CD14-positive monocyte (primary cell): Measurements from ENCODE around the gene APOO. TPM values are rescaled to one million over a fixed set of nuclear protein-coding genes. Genes with fewer than 3 reads are reported as not detected.
"Not testable (repeated sequence)": the region's sequence is repeated elsewhere in the genome, so short reads cannot be mapped to it uniquely, and the experiment has no call there.

Source experiments
- DNase-seq, 3 donors: peaks; one replicate each; pipeline ENCODE4 v3.0.0-alpha.2; 2011 to 2022
- H2AFZ ChIP-seq: 2 replicates; pipeline ENCODE4 v1.6.0; 2012; ENCODE audit warnings: mild to moderate bottlenecking, low read depth, low read length, inconsistent platforms; ENCODE audit not compliant: insufficient read depth, poor library complexity, severe bottlenecking
- H3K27ac ChIP-seq, 2 donors: 1 replicate in 1 of 2; 2 replicates in 1 of 2; pipeline ENCODE4 v1.5.1; 2012 to 2013; ENCODE audit warnings: low read length in 2 of 2, control low read depth in 1 of 2, inconsistent platforms in 1 of 2, low read depth in 1 of 2, mild to moderate bottlenecking in 1 of 2
- H3K27me3 ChIP-seq, 2 donors: one replicate each; pipeline versions ENCODE4 v1.6.0 to v1.6.1; 2011 to 2013; ENCODE audit warnings: low read length in 2 of 2; ENCODE audit not compliant: control insufficient read depth in 2 of 2, insufficient read depth in 2 of 2
- H3K36me3 ChIP-seq, 2 donors: replicated peaks in 1 of 2; 1 replicate in 1 of 2; 2 replicates in 1 of 2; pipeline versions ENCODE4 v1.5.1 to v1.6.1; 2012 to 2013; ENCODE audit warnings: low read length in 2 of 2, control low read depth in 1 of 2, inconsistent platforms in 1 of 2, mild to moderate bottlenecking in 1 of 2; ENCODE audit not compliant: insufficient read depth in 2 of 2, control insufficient read depth in 1 of 2
- H3K4me1 ChIP-seq, 2 donors: 1 replicate in 1 of 2; 2 replicates in 1 of 2; pipeline versions ENCODE4 v1.5.1 to v1.6.1; 2012 to 2013; ENCODE audit warnings: low read length in 2 of 2, control low read depth in 1 of 2, inconsistent platforms in 1 of 2, mild to moderate bottlenecking in 1 of 2, moderate library complexity in 1 of 2; ENCODE audit not compliant: insufficient read depth in 2 of 2, control insufficient read depth in 1 of 2
- H3K4me2 ChIP-seq: replicated peaks from 2 replicates; pipeline ENCODE3; 2012; ENCODE audit warnings: low read length, moderate library complexity, mild to moderate bottlenecking; ENCODE audit not compliant: poor library complexity, severe bottlenecking; ENCODE audit errors: extremely low read depth
- H3K4me3 ChIP-seq, 3 experiments: fragments of 200-600 bp in 1 of 3; sonication (generic) in 1 of 3; replicated peaks in 1 of 3; 1 replicate in 2 of 3; 2 replicates in 1 of 3; pipeline ENCODE4 v1.5.1; 2011 to 2013; ENCODE audit warnings: low read length in 3 of 3, mild to moderate bottlenecking in 3 of 3, control low read depth in 2 of 3, low read depth in 2 of 3, inconsistent platforms in 1 of 3, moderate library complexity in 1 of 3
- H3K79me2 ChIP-seq: 2 replicates; pipeline ENCODE4 v1.6.0; 2012; ENCODE audit warnings: mild to moderate bottlenecking, control low read depth, inconsistent platforms, low read length, moderate library complexity; ENCODE audit not compliant: insufficient read depth
- H3K9ac ChIP-seq: 2 replicates; pipeline ENCODE4 v1.6.0; 2017; ENCODE audit warnings: low read length, mild to moderate bottlenecking; ENCODE audit not compliant: insufficient read depth, poor library complexity, severe bottlenecking
- H3K9me3 ChIP-seq, 2 donors: replicated peaks in 1 of 2; 1 replicate in 1 of 2; 2 replicates in 1 of 2; pipeline versions ENCODE4 v1.5.1 to v1.6.1; 2012 to 2013; ENCODE audit warnings: low read length in 2 of 2, control low read depth in 1 of 2; ENCODE audit not compliant: control insufficient read depth in 1 of 2, insufficient read depth in 1 of 2
- H4K20me1 ChIP-seq: 2 replicates; pipeline ENCODE4 v1.6.0; 2012; ENCODE audit warnings: mild to moderate bottlenecking, low read length, control low read depth, moderate library complexity; ENCODE audit not compliant: insufficient read depth
- H3K27ac Mint-ChIP-seq, 7 donors: one replicate each; pipeline ENCODE4 v1.8.0; 2020; ENCODE audit warnings: mild to moderate bottlenecking in 7 of 7, mixed read lengths in 7 of 7, moderate library complexity in 6 of 7, inconsistent platforms in 2 of 7
- H3K27me3 Mint-ChIP-seq, 3 donors: one replicate each; pipeline ENCODE4 v1.8.0; 2021 to 2022; ENCODE audit warnings: low read depth in 3 of 3, mild to moderate bottlenecking in 3 of 3, mixed read lengths in 3 of 3, moderate library complexity in 3 of 3, inconsistent platforms in 1 of 3
- H3K36me3 Mint-ChIP-seq, 2 donors: one replicate each; pipeline ENCODE4 v1.8.0; 2020; ENCODE audit warnings: mixed read lengths in 2 of 2, inconsistent platforms in 1 of 2, mild to moderate bottlenecking in 1 of 2
- H3K4me1 Mint-ChIP-seq: one replicate; pipeline ENCODE4 v1.8.0; 2020; ENCODE audit warnings: mild to moderate bottlenecking, mixed read lengths
- H3K4me3 Mint-ChIP-seq, 2 donors: one replicate each; pipeline ENCODE4 v1.8.0; 2020; ENCODE audit warnings: mild to moderate bottlenecking in 2 of 2, mixed read lengths in 2 of 2, moderate library complexity in 1 of 2
- H3K9me3 Mint-ChIP-seq, 7 donors: one replicate each; pipeline ENCODE4 v1.8.0; 2020 to 2022; ENCODE audit warnings: mixed read lengths in 7 of 7, mild to moderate bottlenecking in 6 of 7, moderate library complexity in 6 of 7, inconsistent platforms in 2 of 7
- CTCF ChIP-seq: fragments of 200-600 bp; IDR thresholded peaks from one replicate; pipeline ENCODE4 v1.8.0; 2022; ENCODE audit warnings: antibody characterized with exemption, mild to moderate bottlenecking
- WGBS: methylation state at CpG from one replicate; pipeline ENCODE4 v1.1.5; 2013; ENCODE audit warnings: missing lambda C conversion rate; ENCODE audit not compliant: insufficient coverage; 5-methylcytosine and 5-hydroxymethylcytosine counted together
- intact Hi-C, 2 donors: fragments of 100-400 bp; cut with micrococcal nuclease; formaldehyde crosslinking; loops; one replicate each; pipeline versions ENCODE4 v1.15.0 to v1.15.1; 2023
- polyA plus RNA-seq, 3 donors: library from polyadenylated mRNA; depleted of rRNA in 1 of 3; unstranded in 2 of 3; stranded (reverse) in 1 of 3; fragments of 300-500 nt in 2 of 3; fragments of >200 nt in 1 of 3; fragmentation: Illumina TruSeq in 2 of 3; gene quantifications; 1 replicate in 2 of 3; 2 replicates in 1 of 3; pipeline ENCODE4 v1.2.3, GENCODE V29; 2012 to 2021

Gene APOO
- polyA plus RNA-seq, 3 donors = 3.3 to 8.3 (median 4.6) TPM

GRCh38 chrX:23894993-23895392, 12.7 kb downstream of the APOO start:
- H3K9me3 Mint-ChIP-seq, H2AFZ ChIP-seq, H3K36me3 Mint-ChIP-seq, H3K27ac ChIP-seq, H3K4me3 ChIP-seq, H3K79me2 ChIP-seq, DNase-seq, H3K4me1 ChIP-seq, H3K9ac ChIP-seq, H3K36me3 ChIP-seq, H3K27me3 ChIP-seq, H3K4me2 ChIP-seq, H4K20me1 ChIP-seq, intact Hi-C loops, H3K9me3 ChIP-seq, H3K4me3 Mint-ChIP-seq: not testable (repeated sequence)
- peaks cover 0 to 24% (median 1%) of the 10 kb centered on the region in 3 donors for H3K27me3 Mint-ChIP-seq
- WGBS = no CpG with 5 or more reads among the region's 6 CpGs
- H3K4me1 Mint-ChIP-seq = peaks cover 11% of the 10 kb centered on the region
- H3K27ac Mint-ChIP-seq = peak overlapping the region in 2 of 7 donors; percentile 3 to 46

GRCh38 chrX:23890933-23891332, 16.8 kb downstream of the APOO start:
- Histone ChIP-seq H3K27ac (no peak overlapping the region), H3K9me3 (no peaks in the 10 kb centered on the region), H3K4me1 (no peaks in the 10 kb centered on the region), H3K4me3 (no peak overlapping the region), H2AFZ (no peak overlapping the region), H3K36me3 (no peaks in the 10 kb centered on the region), H3K27me3 (no peaks in the 10 kb centered on the region), H3K79me2 (no peaks in the 10 kb centered on the region), H3K4me2 (no peak overlapping the region), H4K20me1 (no peaks in the 10 kb centered on the region), H3K9ac (no peak overlapping the region)
- intact Hi-C loops = no loop called here
- peaks cover 0 to 18% (median 1%) of the 10 kb centered on the region in 3 donors for H3K27me3 Mint-ChIP-seq
- H3K4me1 Mint-ChIP-seq = peaks cover 8% of the 10 kb centered on the region
- peak overlapping the region in 1 of 7 donors; percentile 20 for H3K27ac Mint-ChIP-seq
- H3K4me3 Mint-ChIP-seq = no peak overlapping the region
- TF ChIP-seq CTCF = no peak
- no peaks in the 10 kb centered on the region for H3K36me3 Mint-ChIP-seq
- DNase-seq = no peak
- WGBS = no CpG with 5 or more reads among the region's 4 CpGs
- peaks cover 0 to 2% (median 0%) of the 10 kb centered on the region in 7 donors for H3K9me3 Mint-ChIP-seq
